HG02763 (cell line): Measurements from ENCODE around the gene TSPAN10.

Source experiments
- ATAC-seq: cut with Tn5 transposase; IDR thresholded peaks from one replicate; pipeline ENCODE4 v1.9.1; 2021; ENCODE audit warnings: mild to moderate bottlenecking, moderate library complexity; ENCODE audit not compliant: unreplicated experiment

Gene TSPAN10

GRCh38 chr17:81631482-81631881, 5.5 kb upstream of the TSPAN10 start:
- no peak for ATAC-seq

DNA sequence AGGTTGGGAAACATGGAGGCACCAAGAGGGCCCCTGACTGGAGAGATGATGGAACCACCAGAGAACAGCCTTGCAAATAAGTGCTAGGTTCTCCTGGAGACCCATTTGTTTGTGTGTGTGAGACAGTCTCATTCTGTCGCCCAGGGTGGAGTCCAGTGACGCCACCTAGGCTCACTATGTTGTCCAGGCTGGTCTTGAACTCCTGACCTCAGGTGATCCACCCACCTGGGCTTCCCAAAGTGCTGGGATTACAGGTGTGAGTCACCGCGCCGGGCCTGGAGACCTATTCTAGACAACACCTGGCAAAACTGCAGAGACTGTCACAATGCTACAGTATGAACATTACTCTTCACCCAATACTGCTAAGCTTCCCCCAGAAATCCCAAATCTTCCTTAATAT, 1.6 kb upstream of the TSPAN10 start:
- ATAC-seq, result no peak

DNA sequence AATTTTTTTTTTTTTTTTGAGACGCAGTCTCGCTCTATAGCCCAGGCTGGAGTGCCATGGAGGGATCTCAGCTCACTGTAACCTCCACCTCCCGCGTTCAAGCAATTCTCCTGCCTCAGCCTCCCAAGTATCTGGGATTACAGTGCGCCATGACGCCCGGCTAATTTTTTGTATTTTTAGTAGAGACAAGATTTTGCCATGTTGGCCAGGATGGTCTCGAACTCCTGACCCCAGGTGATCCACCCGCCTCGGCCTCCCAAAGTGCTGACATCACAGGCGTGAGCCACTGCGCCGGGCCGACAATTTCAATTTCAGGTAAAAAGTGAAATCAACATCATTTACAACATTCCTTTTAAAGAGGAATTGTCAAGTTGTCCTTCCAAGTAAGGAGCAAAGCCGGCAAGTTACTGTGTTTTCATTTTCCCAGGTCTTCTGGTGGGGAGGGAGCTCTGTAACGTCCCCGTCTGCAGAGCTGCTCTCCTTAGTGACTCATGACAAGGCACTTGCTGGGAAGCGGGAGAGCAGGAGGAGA, 957 bp upstream of the TSPAN10 start:
- ATAC-seq, result no peak

DNA sequence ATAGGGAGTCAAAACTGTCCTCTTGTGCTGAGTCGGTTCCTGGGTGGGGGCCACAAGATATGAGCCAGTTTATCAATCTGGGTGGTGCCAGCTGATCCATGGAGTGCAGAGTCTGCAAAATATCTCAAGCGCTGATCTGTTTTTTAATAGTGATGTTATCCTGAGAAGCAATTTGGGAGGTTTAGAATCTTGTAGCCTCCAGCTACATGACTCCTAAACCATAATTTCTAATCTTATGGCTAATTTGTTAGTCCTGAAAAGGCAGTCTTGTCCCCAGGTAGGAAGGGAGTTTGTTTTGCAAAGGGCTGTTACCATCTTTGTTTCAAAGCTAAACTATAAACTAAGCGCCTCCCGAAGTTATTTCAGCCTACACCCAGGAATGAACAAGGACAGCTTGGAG, 1.7 kb downstream of the TSPAN10 start:
- ATAC-seq, result no peak

DNA sequence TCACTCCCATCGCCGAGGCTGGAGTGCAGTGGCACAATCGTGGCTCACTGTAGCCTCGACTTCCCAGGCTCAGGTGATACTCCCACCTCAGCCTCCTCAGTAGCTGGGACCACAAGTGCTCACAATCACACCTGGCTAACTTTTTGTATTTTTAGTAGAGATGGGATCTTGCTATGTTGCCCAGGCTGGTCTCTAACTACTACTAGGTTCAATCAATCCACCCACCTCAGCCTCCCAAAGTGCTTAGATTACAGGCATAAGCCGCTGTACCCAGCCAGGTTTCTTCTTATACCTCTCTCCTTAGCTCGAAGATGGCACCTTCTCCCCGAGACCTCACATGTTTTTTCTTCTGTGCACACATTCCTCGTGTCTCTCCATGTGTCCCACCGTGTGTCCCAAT, 3.0 kb downstream of the TSPAN10 start:
- ATAC-seq, result no peak

- no peak for ATAC-seq
Measured at GRCh38 chr17:81641825-81642489, 5.0 kb downstream of the TSPAN10 start.

- no peak for ATAC-seq
Measured at GRCh38 chr17:81644496-81644895, 7.5 kb downstream of the TSPAN10 start.

DNA sequence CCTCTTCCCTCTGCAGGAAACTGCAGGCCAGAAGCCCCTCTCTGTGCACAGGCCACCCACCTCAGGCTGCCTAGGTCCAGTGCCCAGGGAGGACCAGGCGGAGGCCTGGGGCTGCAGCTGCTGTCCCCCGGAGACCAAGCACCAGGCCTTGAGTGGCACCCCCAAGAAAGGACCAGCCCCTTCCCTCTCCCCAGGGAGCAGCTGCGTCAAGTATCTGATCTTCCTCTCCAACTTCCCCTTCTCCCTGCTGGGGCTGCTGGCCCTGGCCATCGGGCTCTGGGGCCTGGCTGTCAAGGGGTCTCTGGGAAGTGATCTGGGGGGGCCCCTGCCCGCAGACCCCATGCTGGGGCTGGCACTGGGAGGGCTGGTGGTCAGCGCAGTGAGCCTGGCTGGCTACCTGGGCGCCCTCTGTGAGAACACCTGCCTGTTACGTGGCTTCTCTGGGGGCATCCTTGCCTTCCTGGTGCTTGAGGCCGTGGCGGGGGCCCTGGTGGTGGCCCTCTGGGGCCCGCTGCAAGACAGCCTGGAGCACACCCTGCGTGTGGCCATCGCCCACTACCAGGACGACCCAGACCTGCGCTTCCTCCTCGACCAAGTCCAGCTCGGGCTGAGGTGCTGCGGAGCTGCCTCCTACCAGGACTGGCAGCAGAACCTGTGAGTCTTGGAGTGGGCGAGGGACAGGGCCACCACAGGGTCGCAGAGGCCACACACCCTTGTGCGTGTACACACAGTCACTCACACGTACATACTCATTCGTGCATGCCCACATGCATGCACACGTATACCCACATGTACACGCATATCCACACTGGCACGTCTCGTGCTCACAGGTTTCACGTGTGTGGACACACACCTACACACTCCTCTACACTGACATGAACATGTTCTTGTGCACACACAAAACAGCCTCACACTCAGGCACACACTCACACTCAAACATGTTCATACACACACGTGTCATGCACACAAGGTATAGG, 8.3 kb downstream of the TSPAN10 start:
- no peak for ATAC-seq

GRCh38 chr17:81646869-81647600, 10.0 kb downstream of the TSPAN10 start:
- no peak for ATAC-seq

- ATAC-seq, result no peak
Measured at GRCh38 chr17:81647640-81648012, 10.6 kb downstream of the TSPAN10 start.

DNA sequence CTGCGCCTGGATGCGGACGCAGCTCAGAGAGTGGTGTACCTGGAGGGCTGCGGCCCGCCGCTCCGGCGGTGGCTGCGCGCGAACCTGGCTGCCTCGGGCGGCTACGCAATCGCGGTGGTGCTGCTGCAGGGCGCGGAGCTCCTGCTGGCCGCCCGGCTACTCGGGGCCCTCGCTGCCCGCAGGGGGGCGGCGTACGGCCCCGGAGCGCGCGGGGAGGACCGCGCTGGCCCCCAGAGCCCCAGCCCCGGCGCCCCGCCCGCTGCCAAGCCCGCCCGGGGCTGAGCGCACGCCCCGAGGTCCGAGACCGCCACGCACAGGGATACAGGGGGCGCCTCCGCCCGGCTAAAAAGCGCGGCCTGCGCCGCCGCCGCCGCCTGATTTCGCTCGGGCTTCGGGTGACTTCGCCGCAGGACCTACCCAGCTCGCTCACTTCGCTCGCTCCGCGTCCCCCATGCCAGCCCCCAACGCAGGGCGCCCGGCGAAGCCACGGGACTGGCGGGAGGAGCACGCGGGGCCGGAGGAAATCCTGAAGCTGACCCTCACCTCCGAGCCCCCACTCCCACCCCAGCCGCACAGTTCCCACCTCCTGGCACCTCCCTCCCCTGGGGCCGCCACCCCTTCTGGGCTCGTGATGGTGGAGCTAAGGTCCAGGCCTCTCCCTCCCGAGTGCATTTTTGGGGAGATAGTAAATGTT, 11.2 kb downstream of the TSPAN10 start:
- ATAC-seq, result no peak

DNA sequence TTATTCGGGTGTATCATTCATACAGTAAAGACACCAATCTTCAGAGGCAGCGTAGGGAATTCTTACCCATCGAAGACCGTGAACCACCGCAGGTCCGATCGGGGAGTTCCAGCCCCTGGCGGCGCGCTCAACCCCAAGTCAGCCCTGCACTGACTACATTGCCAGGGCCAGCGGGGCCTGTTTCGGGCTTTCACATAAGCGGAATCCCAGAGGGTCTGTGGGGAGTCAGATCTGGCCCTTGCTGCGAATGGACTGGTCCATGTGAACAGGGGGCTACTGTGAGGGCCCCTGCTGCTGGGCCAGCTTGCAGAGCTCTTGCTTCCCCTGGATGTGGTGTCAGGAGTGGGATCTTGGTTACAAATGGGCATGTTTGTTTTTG, 11.7 kb downstream of the TSPAN10 start:
- ATAC-seq, result no peak

GRCh38 chr17:81650951-81651350, 14.0 kb downstream of the TSPAN10 start:
- ATAC-seq, result no peak

DNA sequence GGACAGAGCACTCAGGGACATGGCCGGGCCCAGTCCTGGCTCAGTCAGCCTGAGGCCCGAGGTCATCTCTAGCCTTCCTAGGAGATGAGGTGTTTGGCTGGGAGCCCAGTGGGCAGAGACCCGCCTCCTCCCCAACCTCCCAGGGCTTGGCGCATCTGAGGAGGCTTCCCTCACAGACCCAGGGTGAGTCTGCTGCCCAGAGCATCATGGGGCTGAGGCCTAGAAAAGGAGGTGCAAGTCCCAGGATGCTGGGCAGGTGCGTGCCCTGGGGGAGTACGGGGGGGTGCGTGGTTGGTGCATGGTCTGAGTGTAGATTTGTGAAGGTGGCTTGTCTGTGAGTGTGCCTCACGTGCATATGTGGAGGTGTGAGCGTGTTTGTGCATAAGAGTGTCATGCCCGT, 14.7 kb downstream of the TSPAN10 start:
- no peak for ATAC-seq

DNA sequence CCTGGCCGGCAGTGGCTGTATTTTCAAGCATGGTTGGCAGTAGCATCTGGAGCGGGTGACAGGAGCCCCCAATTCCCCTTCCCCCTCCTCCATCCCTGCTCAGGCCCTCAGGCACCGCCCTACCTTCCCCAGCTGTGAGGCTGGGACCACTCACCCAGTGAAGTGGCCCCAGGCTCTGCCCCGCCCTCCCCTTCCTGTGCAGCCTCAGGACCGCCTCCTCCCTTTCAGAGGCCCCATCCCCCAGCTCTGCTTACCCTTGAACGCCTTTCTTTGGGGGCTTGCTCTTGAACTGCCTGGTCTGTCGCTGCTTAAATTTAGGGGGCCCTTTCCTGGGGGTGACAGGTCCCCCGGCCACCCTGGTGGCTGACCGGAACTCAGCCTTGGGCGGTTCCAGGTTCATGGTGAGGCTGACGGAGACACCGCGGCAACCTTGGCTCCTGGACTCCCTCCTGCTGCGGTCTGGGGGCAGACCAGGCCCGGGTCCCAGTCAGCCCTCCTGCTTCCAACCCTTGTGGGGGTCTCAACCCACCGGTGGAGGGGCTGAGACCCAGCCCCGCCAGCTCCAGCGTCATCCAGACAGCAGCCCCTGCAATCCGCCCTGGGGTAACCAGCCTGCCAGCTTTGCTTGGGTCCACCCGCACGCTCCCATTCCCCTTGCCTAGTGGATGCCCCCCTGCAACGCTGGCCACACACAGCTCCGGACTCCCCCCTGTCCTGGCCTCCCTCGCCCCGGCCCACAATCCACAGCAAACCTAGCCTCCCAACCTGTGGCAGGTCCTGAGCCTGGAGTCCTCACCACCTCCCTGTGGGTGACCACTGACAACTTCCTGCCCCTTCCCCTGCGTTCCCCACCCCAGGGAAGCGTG, 16.1 kb downstream of the TSPAN10 start:
- no peak for ATAC-seq

DNA sequence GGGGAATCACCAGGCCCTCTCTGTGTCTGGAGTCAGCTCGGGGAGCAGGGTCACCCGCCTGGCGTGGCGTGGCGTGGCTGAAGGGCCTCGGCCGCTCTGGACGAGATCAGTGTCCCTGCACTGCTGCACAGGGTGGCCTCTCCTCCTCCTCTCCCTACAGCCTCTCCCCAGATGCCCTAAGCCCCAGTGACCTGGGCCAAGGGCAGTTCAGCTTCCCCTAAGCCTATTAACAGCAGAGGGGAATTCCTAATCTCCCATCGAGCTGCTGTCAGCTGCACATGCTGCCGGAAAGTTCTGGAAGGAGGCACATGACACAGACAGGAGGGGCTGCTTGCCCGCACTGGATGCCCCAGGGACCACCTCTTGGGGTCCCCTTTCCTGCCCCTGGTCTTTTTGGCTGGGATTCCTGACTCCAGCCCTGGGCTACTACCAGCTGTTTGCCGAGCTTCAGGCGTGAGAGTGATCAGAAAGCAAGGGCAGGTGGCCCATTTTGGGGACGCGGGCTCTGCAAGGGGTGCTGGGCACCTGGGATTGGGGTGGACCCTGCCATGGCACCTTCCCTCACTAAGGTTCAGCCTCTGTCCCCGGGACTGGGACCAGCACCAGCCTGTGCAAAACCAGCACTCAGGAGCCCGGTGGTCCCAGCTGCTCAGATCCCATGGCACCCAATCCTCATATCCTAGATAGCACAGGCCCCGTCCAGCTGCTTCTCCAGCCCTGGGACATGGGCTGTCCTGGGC, 18.6 kb downstream of the TSPAN10 start:
- ATAC-seq, result no peak

DNA sequence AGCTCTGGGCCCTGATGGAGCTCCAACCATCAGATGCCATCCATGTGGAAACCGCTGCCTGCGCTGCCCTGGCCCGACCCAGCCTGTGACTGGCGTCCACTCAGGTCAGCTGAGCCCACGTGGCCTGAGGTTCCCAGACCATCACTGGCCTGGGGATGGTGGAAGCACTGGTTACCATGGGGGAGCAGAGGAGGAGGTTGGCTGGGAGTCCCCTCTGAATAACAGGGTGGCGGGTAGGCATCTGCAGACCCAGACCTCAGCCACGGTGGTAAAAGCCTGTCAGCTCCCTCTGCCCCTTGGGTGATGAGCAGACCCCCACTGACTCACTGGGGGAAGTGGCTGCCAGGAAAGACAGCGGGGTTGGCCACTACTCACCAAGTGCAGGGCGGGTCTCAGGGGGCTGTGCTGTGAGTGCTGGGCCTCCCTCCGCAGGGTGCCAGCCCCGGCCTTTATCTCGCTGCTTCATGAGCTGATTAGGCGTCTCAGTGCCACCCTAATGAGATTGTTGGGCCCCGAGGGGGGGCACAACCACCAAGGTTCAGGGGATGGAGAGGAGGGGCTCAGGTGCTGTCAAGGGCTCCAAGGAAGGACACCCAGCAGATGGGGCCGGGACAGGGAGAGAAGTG, 19.2 kb downstream of the TSPAN10 start, which contains the start of gene PDE6G:
Gene PDE6G (minus strand): TSS at position 425 of the 626 bp plus-strand sequence. CDS start 3,237 bp downstream, outside the sequence.
- ATAC-seq, result no peak

GRCh38 chr17:81656835-81657234, 19.8 kb downstream of the TSPAN10 start:
- no peak for ATAC-seq
